ENCODE data around the gene GOLIM4. TPM values are rescaled to one million over a fixed set of nuclear protein-coding genes. Genes with fewer than 3 reads are reported as not detected.

Gene GOLIM4
- polyA plus RNA-seq, 1 donor from 2014 or later, result 3.2 TPM

DNA sequence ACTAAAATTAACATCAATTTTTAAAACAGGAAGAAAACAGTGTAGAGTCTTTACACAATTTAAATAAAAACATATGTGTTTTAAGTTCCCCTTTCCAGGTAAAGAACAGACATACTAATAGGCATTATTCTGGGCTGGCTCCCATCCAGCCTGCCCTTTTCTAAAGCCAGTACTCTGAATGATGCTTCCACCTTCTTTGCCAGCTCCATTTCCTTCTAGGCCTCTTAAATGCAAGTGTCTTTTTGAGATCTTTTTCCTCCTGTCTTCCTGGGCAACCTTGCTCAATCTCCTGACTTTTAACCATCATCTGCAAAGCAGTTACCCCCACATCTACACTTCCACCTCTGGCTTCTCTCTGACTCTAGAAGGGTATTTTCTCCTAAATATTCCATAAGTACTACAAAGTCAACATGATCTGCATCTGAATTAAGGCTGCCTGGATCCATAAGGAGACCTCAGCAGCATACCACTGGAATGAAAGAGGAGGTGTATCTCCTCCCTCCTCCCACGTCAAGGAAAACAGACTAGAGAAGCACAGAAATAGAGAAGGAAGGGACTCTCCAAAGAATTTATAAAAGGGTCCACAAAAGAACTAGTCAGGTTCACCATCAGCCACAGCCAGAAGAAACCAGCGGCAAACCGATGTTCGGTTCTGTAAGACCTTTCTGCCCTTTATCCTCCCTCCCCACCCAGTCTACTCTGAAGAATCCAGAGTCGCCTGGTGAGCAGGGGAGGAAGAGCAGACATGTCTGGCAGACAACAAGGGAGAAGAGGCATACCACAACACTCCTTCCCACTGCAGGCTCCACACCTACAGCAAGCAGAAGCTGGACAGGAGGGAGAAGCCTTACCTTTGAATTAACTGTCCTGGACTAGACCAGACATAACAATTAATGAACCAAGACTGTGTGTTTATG, 47.1 kb downstream of the GOLIM4 start:
- Histone ChIP-seq H3K36me3 (ENCODE audit: insufficient read depth, low read length) (no peaks in the 10 kb centered on the region), H3K4me3 (ENCODE audit: low read length) (no peak overlapping the region), H3K79me2 (replicated peaks; ENCODE audit: insufficient read depth, low read length) (no peaks in the 10 kb centered on the region), H3K27ac (ENCODE audit: low read length) (no peak overlapping the region), H3K9me3 (ENCODE audit: low read length) (no peaks in the 10 kb centered on the region), H2AFZ (ENCODE audit: low read depth, low read length) (no peak overlapping the region), H3K9me2 (ENCODE audit: insufficient read depth, low read length) (no peaks in the 10 kb centered on the region), H3K9ac (ENCODE audit: low read length) (no peak overlapping the region), H3F3A (ENCODE audit: insufficient read depth, low read length, poor library complexity, severe bottlenecking) (no peaks in the 10 kb centered on the region), H3K27me3 (ENCODE audit: insufficient read depth, low read depth, low read length) (no peaks in the 10 kb centered on the region), H4K20me1 (ENCODE audit: insufficient read depth) (no peaks in the 10 kb centered on the region), H3K4me2 (ENCODE audit: low read length) (no peak overlapping the region)
- TF ChIP-seq CTCF (IDR thresholded peaks at IDR 0.05; ENCODE audit: poor library complexity, severe bottlenecking), result no peak
- TF ChIP-seq TAF1 (IDR thresholded peaks at IDR 0.05; ENCODE audit: low read depth), result no peak

GRCh38 chr3:168047936-168048335, 47.8 kb downstream of the GOLIM4 start:
- Histone ChIP-seq H3K27ac (ENCODE audit: low read length) (no peak overlapping the region), H3K9me3 (ENCODE audit: low read length) (no peaks in the 10 kb centered on the region), H3K9me2 (ENCODE audit: insufficient read depth, low read length) (no peaks in the 10 kb centered on the region), H3K9ac (ENCODE audit: low read length) (no peak overlapping the region), H3K27me3 (ENCODE audit: insufficient read depth, low read depth, low read length) (no peaks in the 10 kb centered on the region), H3K79me2 (replicated peaks; ENCODE audit: insufficient read depth, low read length) (no peaks in the 10 kb centered on the region), H3K36me3 (ENCODE audit: insufficient read depth, low read length) (no peaks in the 10 kb centered on the region), H3K4me3 (ENCODE audit: low read length) (no peak overlapping the region), H3F3A (ENCODE audit: insufficient read depth, low read length, poor library complexity, severe bottlenecking) (no peaks in the 10 kb centered on the region), H3K4me2 (ENCODE audit: low read length) (no peak overlapping the region), H2AFZ (ENCODE audit: low read depth, low read length) (no peak overlapping the region), H4K20me1 (ENCODE audit: insufficient read depth) (no peaks in the 10 kb centered on the region)
- TF ChIP-seq CTCF (IDR thresholded peaks at IDR 0.05; ENCODE audit: poor library complexity, severe bottlenecking) (no peak), RAD21 (conservative IDR thresholded peaks at IDR 0.05) (no peak), REST (IDR thresholded peaks at IDR 0.05; ENCODE audit: borderline replicate concordance) (no peak), POLR2AphosphoS5 (IDR thresholded peaks at IDR 0.05) (no peak), EZH2 (IDR thresholded peaks at IDR 0.05; ENCODE audit: borderline replicate concordance, insufficient read depth, low read length, poor library complexity, severe bottlenecking) (no peak), SMC3 (conservative IDR thresholded peaks at IDR 0.05; ENCODE audit: poor library complexity) (no peak), EP300 (conservative IDR thresholded peaks at IDR 0.05; ENCODE audit: poor library complexity, severe bottlenecking) (no peak), TAF1 (IDR thresholded peaks at IDR 0.05; ENCODE audit: low read depth) (no peak), MXI1 (conservative IDR thresholded peaks at IDR 0.05; ENCODE audit: poor library complexity, severe bottlenecking) (no peak)

Data from neural cell (in vitro differentiated cells).